ENCODE results near the gene PARP4. TPM values are rescaled to one million over a fixed set of nuclear protein-coding genes. Genes with fewer than 3 reads are reported as not detected.

The PARP4 gene
- polyA plus RNA-seq, 1 donor from 2014 or later = 0.76 TPM

Other genes with a start within 250 kb of the PARP4 start
- gene C1QTNF9, start 203.2 kb downstream of the PARP4 start, polyA plus RNA-seq = not detected in 2 replicates
- not detected in 2 replicates for gene ATP12A, start 167.6 kb upstream of the PARP4 start, polyA plus RNA-seq

Measured in neural cell (in vitro differentiated cells).